A549 (cell line): ENCODE measurements around the gene ARHGAP42. TPM values are rescaled to one million over a fixed set of nuclear protein-coding genes. Genes with fewer than 3 reads are reported as not detected.
"Not testable (repeated sequence)": the region's sequence is repeated elsewhere in the genome, so short reads cannot be mapped to it uniquely, and the experiment has no call there.

Source experiments
- ATAC-seq, 2 experiments: fragments of 200-7000 bp in 1 of 2; fragments of >200 bp in 1 of 2; cut with Nextera tagmentation in 1 of 2; cut with Tn5 transposase in 1 of 2; 3 replicates each; pipeline versions ENCODE4 v1.8.0 to v1.9.1; 2018 to 2020; ENCODE audit warnings: mild to moderate bottlenecking in 1 of 2, moderate library complexity in 1 of 2
- CTCF ChIA-PET: fragments of 300-600 bp; sonication (Branson Sonifier 250); formaldehyde crosslinking; extraction: SDS; loops from one replicate; lab custom pipeline; 2021; ENCODE audit warnings: antibody characterized with exemption, inconsistent platforms; lab: Yijun Ruan, JAX
- POLR2A ChIA-PET: fragments of 350-600 bp; formaldehyde crosslinking; extraction: SDS; loops from one replicate; lab custom pipeline; 2021; ENCODE audit warnings: antibody characterized with exemption, inconsistent platforms; lab: Yijun Ruan, JAX
- DNase-seq, 2 experiments: peaks; one replicate each; pipeline versions ENCODE4 v3.0.0 to v3.0.0-alpha.2; 2011 to 2016; ENCODE audit warnings: low read depth in 1 of 2, low spot score in 1 of 2
- FAIRE-seq: peaks from 2 replicates; lab custom pipeline; 2011; peaks lifted over from hg19 to GRCh38; lab: Jason Lieb, UNC
- H3K27ac ChIP-seq, 2 experiments: fragments of >200 bp; sonication (Bioruptor Twin); formaldehyde crosslinking; 3 replicates each; pipeline ENCODE4 v1.5.1; 2016 to 2017
- H3K4me1 ChIP-seq: fragments of >200 bp; sonication (Bioruptor Twin); formaldehyde crosslinking; 3 replicates; pipeline ENCODE4 v1.6.1; 2016
- H3K4me2 ChIP-seq: fragments of >200 bp; sonication (Bioruptor Twin); formaldehyde crosslinking; 3 replicates; pipeline ENCODE4 v1.6.1; 2016
- H3K4me3 ChIP-seq: fragments of >200 bp; sonication (Bioruptor Twin); formaldehyde crosslinking; 3 replicates; pipeline ENCODE4 v1.5.1; 2016
- H3K9me3 ChIP-seq: fragments of >200 bp; sonication (Bioruptor Twin); formaldehyde crosslinking; 3 replicates; pipeline ENCODE4 v1.6.1; 2016
- CBX2 ChIP-seq: fragments of 200-600 bp; sonication (generic); IDR thresholded peaks from 2 replicates; pipeline ENCODE4 v1.6.1; 2016; ENCODE audit warnings: low read depth, mild to moderate bottlenecking, borderline replicate concordance
- CEBPB ChIP-seq, 2 experiments: fragments of >200 bp in 1 of 2; sonication (Bioruptor Twin) in 1 of 2; formaldehyde crosslinking in 1 of 2; IDR thresholded peaks; 2 replicates each; pipeline ENCODE4 v1.6.1; 2012 to 2016
- EHF ChIP-seq: fragments of 250-450 bp; sonication (Bioruptor Pico); IDR thresholded peaks from 2 replicates; pipeline ENCODE4 v1.5.0; 2020; ENCODE audit warnings: mild to moderate bottlenecking
- FOSL2 ChIP-seq, 2 experiments: fragments of 450-650 bp in 1 of 2; fragments of >200 bp in 1 of 2; sonication (Bioruptor Twin) in 1 of 2; formaldehyde crosslinking; IDR thresholded peaks; 2 replicates each; pipeline versions ENCODE4 v1.5.0 to v1.6.1; 2016 to 2020; ENCODE audit warnings: mild to moderate bottlenecking in 1 of 2, moderate library complexity in 1 of 2
- FOXS1 ChIP-seq: fragments of 250-450 bp; sonication (Bioruptor Pico); IDR thresholded peaks from 2 replicates; pipeline ENCODE4 v1.5.0; 2020; ENCODE audit warnings: mild to moderate bottlenecking, moderate library complexity
- HEYL ChIP-seq: fragments of 250-450 bp; sonication (Bioruptor Pico); IDR thresholded peaks from 2 replicates; pipeline ENCODE4 v1.8.0; 2021; ENCODE audit warnings: mild to moderate bottlenecking, moderate library complexity
- HOXB13 ChIP-seq: fragments of 250-450 bp; sonication (Bioruptor Pico); IDR thresholded peaks from 2 replicates; pipeline ENCODE4 v1.5.0; 2020; ENCODE audit warnings: low read depth, mild to moderate bottlenecking, moderate library complexity
- MAFK ChIP-seq: fragments of 450-650 bp; IDR thresholded peaks from 2 replicates; pipeline ENCODE4 v1.6.1; 2014; ENCODE audit not compliant: partially characterized antibody
- RCOR1 ChIP-seq: fragments of 150-350 bp; IDR thresholded peaks from 2 replicates; pipeline ENCODE4 v1.6.1; 2014; ENCODE audit warnings: antibody characterized with exemption, low read length, low read depth
- RFX5 ChIP-seq: fragments of 450-650 bp; IDR thresholded peaks from 2 replicates; pipeline ENCODE4 v1.7.1; 2014; ENCODE audit warnings: antibody characterized with exemption, mild to moderate bottlenecking, moderate library complexity
- TP53 ChIP-seq: fragments of 250-450 bp; sonication (Bioruptor Pico); IDR thresholded peaks from 2 replicates; pipeline ENCODE4 v1.5.0; 2021; ENCODE audit warnings: mild to moderate bottlenecking, moderate library complexity
- ZC3H11A ChIP-seq: fragments of 450-650 bp; IDR thresholded peaks from 2 replicates; pipeline ENCODE4 v1.6.1; 2014; ENCODE audit warnings: antibody characterized with exemption, mild to moderate bottlenecking
- ZSCAN20 ChIP-seq: fragments of 250-450 bp; sonication (Bioruptor Pico); IDR thresholded peaks from 2 replicates; pipeline ENCODE4 v1.8.0; 2022; ENCODE audit warnings: mild to moderate bottlenecking, moderate library complexity
- WGBS: methylation state at CpG from one replicate; pipeline ENCODE4 v1.1.6; 2017; ENCODE audit errors: missing lambda C conversion rate; 5-methylcytosine and 5-hydroxymethylcytosine counted together
- polyA plus RNA-seq, 4 experiments: library from polyadenylated mRNA; depleted of rRNA in 3 of 4; stranded (reverse); fragments of >200 nt; fragmentation: RNase III in 1 of 4; extraction: RNeasy Plus Mini Kit Qiagen cat#74134 plus additional on column Dnase treatment in 1 of 4; gene quantifications; 2 replicates in 3 of 4; 3 replicates in 1 of 4; pipeline ENCODE4 v1.2.3, GENCODE V29; 2011 to 2017
- TF ChIP-seq, protein P1 (sequence below): IDR thresholded peaks from 2 replicates; pipeline ENCODE4 v1.6.1; 2012
- TF ChIP-seq, protein P2 (sequence below): fragments of >200 bp; sonication (Bioruptor Twin); formaldehyde crosslinking; IDR thresholded peaks from 2 replicates; pipeline ENCODE4 v1.6.1; 2016
- TF ChIP-seq, protein P3 (sequence below): fragments of 200-600 bp; sonication (generic); IDR thresholded peaks from 2 replicates; pipeline ENCODE4 v1.6.1; 2016; ENCODE audit warnings: antibody characterized with exemption, mild to moderate bottlenecking, moderate library complexity

Gene ARHGAP42
- polyA plus RNA-seq, 2 of the 4 experiments (the other 2 are of a cell fraction): 5.1 to 17.0 TPM

DNA sequence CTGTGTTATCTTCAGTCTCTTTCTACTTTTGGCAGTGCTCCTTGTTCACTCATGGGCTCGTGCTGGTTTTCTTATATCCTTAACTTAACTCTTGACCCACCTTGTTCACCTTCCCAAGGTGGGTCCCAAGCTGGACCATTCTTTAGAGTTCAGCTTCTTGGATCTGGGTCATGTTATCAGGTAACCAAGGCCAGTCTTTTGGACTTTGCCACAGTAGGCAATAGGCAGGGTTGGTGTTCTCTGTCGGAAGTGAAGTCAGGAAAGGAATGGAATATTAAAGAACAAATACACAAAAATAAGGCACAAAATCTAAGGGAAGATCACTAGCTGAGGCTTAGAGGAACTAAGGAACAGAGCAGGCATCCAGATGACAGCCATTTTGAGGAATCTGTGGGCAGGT is 202.7 kb downstream of the ARHGAP42 start (continued):
- TF ChIP-seq ZSCAN20 (CRISPR knock-in tag): no peak

DNA sequence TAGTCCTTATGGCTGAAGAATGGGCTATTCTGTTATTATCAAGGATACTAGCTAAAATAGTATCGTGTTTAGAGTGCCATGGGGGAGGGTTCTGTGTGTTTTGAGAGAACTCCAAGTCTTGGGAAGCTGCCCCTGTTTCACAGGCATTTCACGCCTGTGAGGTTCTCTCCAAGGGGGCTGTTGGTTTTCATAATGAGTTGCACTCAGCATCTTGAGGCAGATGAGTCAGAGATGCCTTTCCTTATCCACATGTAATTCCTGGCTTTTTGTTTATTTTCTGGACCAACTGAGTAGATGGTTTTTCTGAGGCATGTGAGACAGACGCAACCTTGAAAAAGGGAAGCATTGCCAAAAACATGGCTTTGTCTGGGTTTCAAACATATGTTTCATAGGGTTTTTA is 203.7 kb downstream of the ARHGAP42 start:
- DNase-seq (no peak), FAIRE-seq (no peak), ATAC-seq (no peak)
- H3K4me1 ChIP-seq: no peaks in the 10 kb centered on the region
- H3K9me3 ChIP-seq: no peaks in the 10 kb centered on the region
- ChIA-PET POLR2A (no interaction called here), CTCF (no interaction called here)
- TF ChIP-seq RFX5: no peak
- TF ChIP-seq, protein P1, sequence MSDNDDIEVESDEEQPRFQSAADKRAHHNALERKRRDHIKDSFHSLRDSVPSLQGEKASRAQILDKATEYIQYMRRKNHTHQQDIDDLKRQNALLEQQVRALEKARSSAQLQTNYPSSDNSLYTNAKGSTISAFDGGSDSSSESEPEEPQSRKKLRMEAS: no peak
- H3K27ac ChIP-seq: no peak overlapping the region
- 59% methylated on average over 3 of the region's 3 CpGs for WGBS
- H3K4me2 ChIP-seq: no peak overlapping the region
- H3K4me3 ChIP-seq: no peak overlapping the region

DNA sequence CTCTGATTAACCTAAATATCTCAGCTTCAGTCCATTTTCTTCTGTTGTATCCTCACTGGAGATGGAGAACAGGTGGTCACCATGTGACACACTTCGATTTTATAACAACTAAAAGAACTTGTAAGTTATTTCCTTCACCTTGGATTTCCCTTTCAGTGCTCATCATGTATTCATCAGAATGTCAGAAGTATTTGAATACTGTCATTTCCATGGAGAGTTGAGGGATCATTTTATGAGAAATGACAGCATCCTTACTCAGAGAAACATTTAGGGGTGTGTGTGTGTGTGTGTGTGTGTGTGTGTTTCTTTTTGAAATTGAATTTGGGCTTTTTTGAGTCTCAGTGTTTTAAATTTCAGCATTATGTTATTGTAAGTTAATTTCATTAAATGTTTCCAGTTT is 205.8 kb downstream of the ARHGAP42 start:
- no peak overlapping the region for H3K4me3 ChIP-seq
- POLR2A ChIA-PET: no interaction called here
- TF ChIP-seq CBX2 (no peak), CEBPB (IDR thresholded peaks at IDR 0.05) (no peak)
- TF ChIP-seq, protein P2, sequence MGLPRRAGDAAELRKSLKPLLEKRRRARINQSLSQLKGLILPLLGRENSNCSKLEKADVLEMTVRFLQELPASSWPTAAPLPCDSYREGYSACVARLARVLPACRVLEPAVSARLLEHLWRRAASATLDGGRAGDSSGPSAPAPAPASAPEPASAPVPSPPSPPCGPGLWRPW: no peak
- TF ChIP-seq, all 56 proteins: peak for 0
- no peak for DNase-seq
- no peak overlapping the region for H3K27ac ChIP-seq
- no peaks in the 10 kb centered on the region for H3K4me1 ChIP-seq
- H3K4me2 ChIP-seq: no peak overlapping the region
- H3K9me3 ChIP-seq: no peaks in the 10 kb centered on the region
- CTCF ChIA-PET: no interaction called here
- FAIRE-seq: no peak
- no peak for ATAC-seq
- WGBS: 56% methylated on average over 1 of the region's 1 CpG

DNA sequence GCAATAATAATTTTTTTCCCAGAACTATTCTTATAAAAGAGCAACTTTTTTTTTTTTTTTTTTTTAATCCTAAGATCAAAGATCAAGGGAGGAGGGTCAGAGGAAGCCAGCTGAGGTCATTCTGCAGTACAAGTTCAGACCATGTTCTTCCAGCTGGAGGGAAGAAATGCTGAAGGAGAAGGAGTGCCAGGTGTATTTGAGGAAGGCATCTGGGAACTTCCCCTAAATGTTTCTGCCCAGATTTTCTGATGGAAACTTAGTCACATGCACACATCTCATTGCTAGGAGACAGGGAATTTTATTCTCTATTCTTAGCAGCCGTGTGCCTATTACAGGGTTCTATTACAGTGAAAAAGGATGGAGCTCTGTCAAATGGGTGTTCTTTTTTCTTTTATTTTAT is 208.4 kb downstream of the ARHGAP42 start:
- TF ChIP-seq HEYL (CRISPR knock-in tag) (no peak), FOXS1 (CRISPR knock-in tag) (no peak), TP53 (CRISPR knock-in tag) (no peak), FOSL2 (IDR thresholded peaks at IDR 0.05) (no peak), FOSL2 (CRISPR knock-in tag; IDR thresholded peaks at IDR 0.05) (no peak), MAFK (no peak), RCOR1 (no peak), HOXB13 (no peak), ZC3H11A (no peak), EHF (CRISPR knock-in tag) (no peak), ZSCAN20 (CRISPR knock-in tag) (no peak)
- TF ChIP-seq, protein P3, sequence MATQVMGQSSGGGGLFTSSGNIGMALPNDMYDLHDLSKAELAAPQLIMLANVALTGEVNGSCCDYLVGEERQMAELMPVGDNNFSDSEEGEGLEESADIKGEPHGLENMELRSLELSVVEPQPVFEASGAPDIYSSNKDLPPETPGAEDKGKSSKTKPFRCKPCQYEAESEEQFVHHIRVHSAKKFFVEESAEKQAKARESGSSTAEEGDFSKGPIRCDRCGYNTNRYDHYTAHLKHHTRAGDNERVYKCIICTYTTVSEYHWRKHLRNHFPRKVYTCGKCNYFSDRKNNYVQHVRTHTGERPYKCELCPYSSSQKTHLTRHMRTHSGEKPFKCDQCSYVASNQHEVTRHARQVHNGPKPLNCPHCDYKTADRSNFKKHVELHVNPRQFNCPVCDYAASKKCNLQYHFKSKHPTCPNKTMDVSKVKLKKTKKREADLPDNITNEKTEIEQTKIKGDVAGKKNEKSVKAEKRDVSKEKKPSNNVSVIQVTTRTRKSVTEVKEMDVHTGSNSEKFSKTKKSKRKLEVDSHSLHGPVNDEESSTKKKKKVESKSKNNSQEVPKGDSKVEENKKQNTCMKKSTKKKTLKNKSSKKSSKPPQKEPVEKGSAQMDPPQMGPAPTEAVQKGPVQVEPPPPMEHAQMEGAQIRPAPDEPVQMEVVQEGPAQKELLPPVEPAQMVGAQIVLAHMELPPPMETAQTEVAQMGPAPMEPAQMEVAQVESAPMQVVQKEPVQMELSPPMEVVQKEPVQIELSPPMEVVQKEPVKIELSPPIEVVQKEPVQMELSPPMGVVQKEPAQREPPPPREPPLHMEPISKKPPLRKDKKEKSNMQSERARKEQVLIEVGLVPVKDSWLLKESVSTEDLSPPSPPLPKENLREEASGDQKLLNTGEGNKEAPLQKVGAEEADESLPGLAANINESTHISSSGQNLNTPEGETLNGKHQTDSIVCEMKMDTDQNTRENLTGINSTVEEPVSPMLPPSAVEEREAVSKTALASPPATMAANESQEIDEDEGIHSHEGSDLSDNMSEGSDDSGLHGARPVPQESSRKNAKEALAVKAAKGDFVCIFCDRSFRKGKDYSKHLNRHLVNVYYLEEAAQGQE: no peak
- Histone ChIP-seq H3K4me3 (no peak overlapping the region), H3K4me1 (no peaks in the 10 kb centered on the region), H3K9me3 (no peaks in the 10 kb centered on the region), H3K27ac (no peak overlapping the region), H3K4me2 (no peak overlapping the region)
- no peak for FAIRE-seq
- ChIA-PET POLR2A (no interaction called here), CTCF (no interaction called here)
- WGBS: 96% methylated on average over 1 of the region's 1 CpG
- DNase-seq: no peak
- no peak for ATAC-seq

DNA sequence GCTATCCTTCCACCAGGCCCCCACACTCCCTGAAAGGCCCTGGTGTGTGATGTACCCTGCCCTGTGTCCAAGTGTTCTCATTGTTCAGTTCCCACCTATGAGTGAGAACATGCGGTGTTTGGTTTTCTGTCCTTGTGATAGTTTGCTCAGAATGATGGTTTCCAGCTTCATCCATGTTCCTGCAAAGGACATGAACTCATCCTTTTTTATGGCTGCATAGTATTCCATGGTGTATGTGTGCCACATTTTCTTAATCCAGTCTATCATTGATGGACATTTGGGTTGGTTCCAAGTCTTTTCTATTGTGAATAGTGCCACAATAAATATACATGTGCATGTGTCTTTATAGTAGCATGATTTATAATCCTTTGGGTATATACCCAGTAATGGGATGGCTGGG is 208.9 kb downstream of the ARHGAP42 start:
- POLR2A ChIA-PET, H3K9me3 ChIP-seq, H3K4me2 ChIP-seq, CTCF ChIA-PET, FAIRE-seq, ATAC-seq, H3K27ac ChIP-seq, DNase-seq, H3K4me1 ChIP-seq, H3K4me3 ChIP-seq: not testable (repeated sequence)
- 78% methylated on average over 1 of the region's 1 CpG for WGBS

DNA sequence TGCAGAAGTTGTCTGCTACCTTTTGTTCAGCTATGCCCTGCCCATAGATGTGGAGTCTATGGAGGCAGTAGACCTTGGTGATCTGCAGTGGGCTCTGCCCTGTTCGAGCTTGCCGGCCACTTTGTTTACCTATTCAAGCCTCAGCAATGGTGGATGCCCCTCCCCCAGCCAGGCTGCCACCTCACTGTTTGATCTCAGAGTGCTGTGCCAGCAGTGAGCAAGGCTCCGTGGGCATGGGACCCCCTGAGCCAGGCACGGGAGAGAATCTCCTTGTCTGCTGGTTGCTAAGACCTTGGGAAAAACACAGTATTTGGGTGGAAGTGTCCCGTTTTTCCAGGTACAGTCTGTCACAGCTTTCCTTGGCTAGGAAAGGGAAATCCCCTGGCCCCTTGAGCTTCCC is 214.4 kb downstream of the ARHGAP42 start:
- H3K4me2 ChIP-seq, FAIRE-seq, CTCF ChIA-PET, ATAC-seq, POLR2A ChIA-PET, DNase-seq, H3K9me3 ChIP-seq, H3K27ac ChIP-seq, H3K4me1 ChIP-seq, H3K4me3 ChIP-seq: not testable (repeated sequence)
- WGBS: 56% methylated on average over 3 of the region's 5 CpGs
